Measurements from ENCODE around the gene FAM43B.
"Not testable (repeated sequence)": the region's sequence is repeated elsewhere in the genome, so short reads cannot be mapped to it uniquely, and the experiment has no call there.

The FAM43B gene

GRCh38 chr1:20551945-20552727 lies at the start of gene FAM43B:
Gene FAM43B, plus strand, starts transcription at chr1:20552573. Its CDS starts 401 bp downstream, at chr1:20552974.
- DNase-seq (ENCODE audit: low read depth, low spot score): no peak

GRCh38 chr1:20505488-20505887 lies 46.9 kb upstream of the FAM43B start:
- DNase-seq (ENCODE audit: low read depth, low spot score): no peak

- no peak for DNase-seq (ENCODE audit: low read depth, low spot score)
Observed at GRCh38 chr1:20507248-20507563, 45.2 kb upstream of the FAM43B start.

GRCh38 chr1:20507564-20508410 lies 44.6 kb upstream of the FAM43B start, which contains the start of gene MUL1:
Gene MUL1, minus strand, starts transcription at chr1:20508151. Its CDS starts 127 bp downstream, at chr1:20508024.
- peak; percentile 92 for DNase-seq (ENCODE audit: low read depth, low spot score)

GRCh38 chr1:20508411-20508771 lies 44.0 kb upstream of the FAM43B start:
- no peak for DNase-seq (ENCODE audit: low read depth, low spot score)

GRCh38 chr1:20511518-20512428 lies 40.6 kb upstream of the FAM43B start:
- DNase-seq (ENCODE audit: low read depth, low spot score): no peak

- not testable (repeated sequence) for DNase-seq (ENCODE audit: low read depth, low spot score)
Observed at GRCh38 chr1:20519609-20520262, 32.6 kb upstream of the FAM43B start.

GRCh38 chr1:20521960-20522861 lies 30.2 kb upstream of the FAM43B start:
- peak; percentile 36 for DNase-seq (ENCODE audit: low read depth, low spot score)

GRCh38 chr1:20526267-20526666 lies 26.1 kb upstream of the FAM43B start:
- no peak for DNase-seq (ENCODE audit: low read depth, low spot score)

GRCh38 chr1:20528221-20528620 lies 24.2 kb upstream of the FAM43B start:
- no peak for DNase-seq (ENCODE audit: low read depth, low spot score)

GRCh38 chr1:20530306-20530705 lies 22.1 kb upstream of the FAM43B start:
- no peak for DNase-seq (ENCODE audit: low read depth, low spot score)

- DNase-seq (ENCODE audit: low read depth, low spot score): no peak
Observed at GRCh38 chr1:20530901-20531300, 21.5 kb upstream of the FAM43B start.

GRCh38 chr1:20533635-20534034 lies 18.7 kb upstream of the FAM43B start:
- DNase-seq (ENCODE audit: low read depth, low spot score): no peak

- DNase-seq (ENCODE audit: low read depth, low spot score): no peak
Observed at GRCh38 chr1:20534659-20535417, 17.5 kb upstream of the FAM43B start.

- no peak for DNase-seq (ENCODE audit: low read depth, low spot score)
Observed at GRCh38 chr1:20538227-20538626, 14.1 kb upstream of the FAM43B start.

- DNase-seq (ENCODE audit: low read depth, low spot score): no peak
Observed at GRCh38 chr1:20538760-20539551, 13.4 kb upstream of the FAM43B start.

GRCh38 chr1:20540281-20540680 lies 12.1 kb upstream of the FAM43B start:
- no peak for DNase-seq (ENCODE audit: low read depth, low spot score)

GRCh38 chr1:20546637-20547036 lies 5.7 kb upstream of the FAM43B start:
- no peak for DNase-seq (ENCODE audit: low read depth, low spot score)

- no peak for DNase-seq (ENCODE audit: low read depth, low spot score)
Observed at GRCh38 chr1:20551161-20551560, 1.2 kb upstream of the FAM43B start.
